ENCODE results near the gene FREM1.

DNA sequence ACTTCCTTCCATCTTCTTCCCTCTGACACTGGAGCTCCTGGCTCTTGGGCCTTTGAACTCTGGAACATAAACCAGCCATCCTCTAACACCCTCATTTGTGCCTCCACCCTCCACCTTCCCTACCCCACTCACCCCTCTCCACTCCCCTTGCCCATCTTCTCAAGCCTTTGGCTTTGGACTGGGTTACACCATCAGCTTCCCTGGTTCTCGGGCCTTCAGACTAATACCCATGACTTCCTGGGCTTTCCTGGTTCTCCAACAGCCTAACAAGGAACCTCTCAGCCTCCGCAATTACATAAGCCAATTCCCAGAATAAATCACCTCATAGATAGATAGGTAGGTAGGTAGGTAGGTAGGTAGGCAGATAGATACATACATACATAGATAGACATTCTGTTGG lies 67.1 kb downstream of the FREM1 start:
- TF ChIP-seq, protein P1, sequence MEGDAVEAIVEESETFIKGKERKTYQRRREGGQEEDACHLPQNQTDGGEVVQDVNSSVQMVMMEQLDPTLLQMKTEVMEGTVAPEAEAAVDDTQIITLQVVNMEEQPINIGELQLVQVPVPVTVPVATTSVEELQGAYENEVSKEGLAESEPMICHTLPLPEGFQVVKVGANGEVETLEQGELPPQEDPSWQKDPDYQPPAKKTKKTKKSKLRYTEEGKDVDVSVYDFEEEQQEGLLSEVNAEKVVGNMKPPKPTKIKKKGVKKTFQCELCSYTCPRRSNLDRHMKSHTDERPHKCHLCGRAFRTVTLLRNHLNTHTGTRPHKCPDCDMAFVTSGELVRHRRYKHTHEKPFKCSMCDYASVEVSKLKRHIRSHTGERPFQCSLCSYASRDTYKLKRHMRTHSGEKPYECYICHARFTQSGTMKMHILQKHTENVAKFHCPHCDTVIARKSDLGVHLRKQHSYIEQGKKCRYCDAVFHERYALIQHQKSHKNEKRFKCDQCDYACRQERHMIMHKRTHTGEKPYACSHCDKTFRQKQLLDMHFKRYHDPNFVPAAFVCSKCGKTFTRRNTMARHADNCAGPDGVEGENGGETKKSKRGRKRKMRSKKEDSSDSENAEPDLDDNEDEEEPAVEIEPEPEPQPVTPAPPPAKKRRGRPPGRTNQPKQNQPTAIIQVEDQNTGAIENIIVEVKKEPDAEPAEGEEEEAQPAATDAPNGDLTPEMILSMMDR (IDR thresholded peaks at IDR 0.05; ENCODE audit: insufficient read depth, low read length, poor library complexity, severe bottlenecking), result no peak
- TF ChIP-seq EZH2phosphoT487 (conservative IDR thresholded peaks at IDR 0.05; ENCODE audit: low read length), result no peak

Measured in SU-DHL-6 (cell line).